ENCODE data around the gene YIPF3.
A peak's percentile ranks its signal among the peaks of the same experiment; 100 is the strongest.
"Not testable (repeated sequence)": the region's sequence is repeated elsewhere in the genome, so short reads cannot be mapped to it uniquely, and the experiment has no call there.

YIPF3 gene

DNA sequence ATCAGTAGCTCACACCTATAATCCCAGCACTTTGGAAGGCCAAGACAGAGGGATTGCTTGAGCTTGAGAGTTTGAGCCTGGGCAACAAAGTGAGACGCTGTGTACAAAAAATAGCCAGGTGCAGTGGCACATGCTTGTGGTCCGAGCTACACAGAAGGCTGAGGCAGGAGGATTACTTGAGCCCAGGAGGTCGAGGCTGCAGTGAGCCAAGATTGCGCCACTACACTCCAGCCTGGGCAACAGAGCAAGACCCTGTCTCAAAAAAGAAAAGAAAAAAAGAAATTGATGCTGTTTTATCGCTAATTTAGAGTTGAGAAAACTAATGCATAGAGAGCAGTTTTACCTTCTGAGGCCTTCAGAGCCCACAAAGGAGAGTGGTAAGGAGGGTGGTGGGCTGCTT, 18.4 kb downstream of the YIPF3 start:
- not testable (repeated sequence) for H3K9ac ChIP-seq (ENCODE audit: low read length); H3K4me3 ChIP-seq (ENCODE audit: low read depth in 1 of 2, low read length in 2 of 2); H3K9me3 ChIP-seq (ENCODE audit: low read length); H3K27me3 ChIP-seq (ENCODE audit: control insufficient read depth in 1 of 2, insufficient read depth in 2 of 2, low read length in 2 of 2); H3K27ac ChIP-seq (ENCODE audit: low read depth, low read length)
- peaks cover 58% of the 10 kb centered on the region for H3K36me3 ChIP-seq (ENCODE audit: insufficient read depth, low read length)
- peaks cover 22% of the 10 kb centered on the region for H3K4me1 ChIP-seq (ENCODE audit: insufficient read depth, low read length)

DNA sequence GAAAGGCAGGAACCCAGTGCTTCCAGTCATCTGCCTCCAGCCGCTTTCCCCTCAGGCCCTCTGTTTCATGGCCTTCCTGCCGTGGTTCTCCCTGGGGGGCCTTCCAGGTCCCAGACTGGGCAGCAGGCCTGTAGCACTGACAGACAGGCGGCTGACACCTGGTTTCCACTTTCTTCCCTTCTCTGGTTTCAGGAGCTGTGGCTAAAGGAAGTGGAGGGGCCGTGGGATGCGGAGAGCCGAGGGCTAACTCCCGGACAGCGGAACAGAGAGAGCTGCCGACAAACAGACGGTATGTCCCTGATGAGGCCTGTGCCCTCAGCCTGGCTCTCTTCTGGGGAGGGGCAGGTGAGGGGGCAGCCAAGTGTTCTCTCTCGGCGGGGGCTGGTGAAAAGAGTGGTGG, 19.0 kb downstream of the YIPF3 start:
- H3K9ac ChIP-seq (ENCODE audit: low read length), result no peak overlapping the region
- no peaks in the 10 kb centered on the region for H3K9me3 ChIP-seq (ENCODE audit: low read length)
- peaks cover 55% of the 10 kb centered on the region for H3K36me3 ChIP-seq (ENCODE audit: insufficient read depth, low read length)
- H3K27me3 ChIP-seq (ENCODE audit: control insufficient read depth in 1 of 2, insufficient read depth in 2 of 2, low read length in 2 of 2), result no peaks in the 10 kb centered on the region
- no peak overlapping the region for H3K27ac ChIP-seq (ENCODE audit: low read depth, low read length)
- H3K4me1 ChIP-seq (ENCODE audit: insufficient read depth, low read length), result peaks cover 28% of the 10 kb centered on the region
- H3K4me3 ChIP-seq (ENCODE audit: low read depth in 1 of 2, low read length in 2 of 2), result no peak overlapping the region

DNA sequence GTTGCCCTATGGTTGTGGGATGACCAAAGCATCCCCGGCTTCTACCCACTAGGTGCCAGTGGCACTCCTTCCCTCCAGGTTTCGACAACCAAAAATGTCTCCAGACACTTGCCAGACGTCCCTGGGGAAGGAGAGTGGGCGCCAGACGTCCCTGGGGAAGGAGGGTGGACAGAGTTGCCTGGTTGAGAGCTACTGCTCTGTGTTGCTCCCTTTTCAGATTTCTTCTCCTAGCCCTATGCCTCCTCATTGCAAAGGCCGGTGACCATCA, 19.7 kb downstream of the YIPF3 start:
- Histone ChIP-seq H3K9me3 (ENCODE audit: low read length) (no peaks in the 10 kb centered on the region), H3K9ac (ENCODE audit: low read length) (no peak overlapping the region), H3K36me3 (ENCODE audit: insufficient read depth, low read length) (peaks cover 48% of the 10 kb centered on the region), H3K27ac (ENCODE audit: low read depth, low read length) (no peak overlapping the region), H3K27me3 (ENCODE audit: control insufficient read depth in 1 of 2, insufficient read depth in 2 of 2, low read length in 2 of 2) (no peaks in the 10 kb centered on the region), H3K4me1 (ENCODE audit: insufficient read depth, low read length) (peaks cover 35% of the 10 kb centered on the region), H3K4me3 (ENCODE audit: low read depth in 1 of 2, low read length in 2 of 2) (no peak overlapping the region)

DNA sequence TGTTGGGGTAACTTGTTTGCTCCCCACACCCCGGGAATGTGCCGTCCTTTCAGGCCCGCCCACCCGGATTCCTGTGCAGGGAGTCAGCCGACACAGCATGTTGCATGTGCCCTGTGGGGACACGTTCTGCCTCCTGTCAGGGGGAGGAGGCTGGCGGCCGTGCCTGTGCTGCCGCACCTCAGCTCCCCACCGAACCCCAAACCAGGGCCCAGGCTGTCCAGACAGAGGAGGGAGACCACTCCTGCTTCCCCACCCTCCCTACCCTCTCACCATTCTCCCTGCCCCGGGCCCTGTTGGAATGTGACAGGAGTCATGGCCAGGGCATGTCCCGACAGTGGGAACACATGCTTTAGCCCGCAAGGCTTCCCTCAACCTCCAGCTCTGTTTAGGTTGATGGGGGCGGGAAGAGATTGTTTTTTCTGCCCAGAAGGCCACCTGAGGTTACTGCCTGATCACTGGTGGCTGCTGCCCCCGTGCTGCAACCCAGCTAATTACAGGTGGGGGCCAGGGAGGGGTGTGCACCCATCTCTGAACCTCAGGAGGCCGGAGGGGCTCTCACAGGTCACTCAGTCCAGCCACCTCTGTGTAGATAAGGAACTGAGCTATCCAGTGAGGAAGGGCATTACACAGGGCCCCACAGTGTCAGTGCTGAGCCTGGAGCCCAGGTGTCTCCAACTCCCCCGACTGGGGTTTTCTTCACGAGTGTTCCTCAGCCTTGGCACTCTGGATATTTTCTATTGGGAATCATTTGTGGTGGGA, 20.2 kb downstream of the YIPF3 start:
- Histone ChIP-seq H3K36me3 (ENCODE audit: insufficient read depth, low read length) (peaks cover 44% of the 10 kb centered on the region), H3K27me3 (ENCODE audit: control insufficient read depth in 1 of 2, insufficient read depth in 2 of 2, low read length in 2 of 2) (no peaks in the 10 kb centered on the region), H3K9ac (ENCODE audit: low read length) (no peak overlapping the region), H3K27ac (ENCODE audit: low read depth, low read length) (no peak overlapping the region), H3K4me1 (ENCODE audit: insufficient read depth, low read length) (peaks cover 39% of the 10 kb centered on the region), H3K9me3 (ENCODE audit: low read length) (no peaks in the 10 kb centered on the region), H3K4me3 (ENCODE audit: low read depth in 1 of 2, low read length in 2 of 2) (no peak overlapping the region)

DNA sequence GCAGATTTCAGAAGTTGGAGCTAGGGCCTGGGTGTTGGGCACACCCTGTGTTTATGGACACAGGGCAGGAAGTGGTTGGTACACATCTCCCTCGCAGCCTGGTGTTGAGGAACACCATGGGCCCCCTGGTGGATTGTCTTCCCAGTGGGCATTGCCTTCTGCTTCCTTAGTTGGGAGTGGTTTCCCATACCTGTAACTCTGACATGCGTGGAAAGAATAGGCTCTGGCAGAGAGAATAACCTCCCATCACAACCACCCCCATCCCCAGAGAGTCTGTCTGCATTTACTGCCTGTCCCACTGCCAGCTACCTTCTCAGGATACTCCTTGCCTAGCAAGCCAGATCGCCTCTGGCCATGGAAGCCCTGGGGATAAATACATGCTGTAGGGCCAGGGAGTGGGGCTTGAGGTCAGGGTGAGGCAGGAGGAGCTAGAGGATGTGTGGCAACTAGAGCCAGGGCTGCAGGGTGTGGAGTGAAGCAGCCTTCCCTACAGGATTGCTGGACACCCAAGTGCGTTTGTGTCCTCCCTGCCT, 21.3 kb downstream of the YIPF3 start:
- Histone ChIP-seq H3K4me3 (ENCODE audit: low read depth in 1 of 2, low read length in 2 of 2) (no peak overlapping the region), H3K27ac (ENCODE audit: low read depth, low read length) (no peak overlapping the region), H3K9me3 (ENCODE audit: low read length) (no peaks in the 10 kb centered on the region), H3K9ac (ENCODE audit: low read length) (no peak overlapping the region), H3K4me1 (ENCODE audit: insufficient read depth, low read length) (peaks cover 39% of the 10 kb centered on the region), H3K36me3 (ENCODE audit: insufficient read depth, low read length) (peaks cover 34% of the 10 kb centered on the region), H3K27me3 (ENCODE audit: control insufficient read depth in 1 of 2, insufficient read depth in 2 of 2, low read length in 2 of 2) (no peaks in the 10 kb centered on the region)

DNA sequence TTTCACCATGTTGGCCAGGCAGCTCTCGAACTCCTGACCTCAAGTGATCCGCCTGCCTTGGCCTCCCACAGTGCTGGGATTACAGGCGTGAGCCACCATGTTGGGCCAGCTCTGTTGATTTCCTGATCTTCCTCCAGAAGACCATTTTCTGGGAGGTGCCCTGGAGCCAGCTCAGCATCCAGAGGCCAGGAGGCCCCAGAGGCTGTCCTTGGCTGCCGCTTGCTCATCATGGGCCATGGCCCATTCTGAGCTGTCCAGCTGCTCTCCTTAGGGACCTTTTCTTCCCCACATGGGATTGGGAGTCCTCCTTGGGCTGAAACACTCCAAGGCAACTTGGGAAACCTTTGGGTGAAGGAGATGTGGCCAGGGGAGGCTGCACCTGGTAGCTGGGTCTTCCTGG, 22.0 kb downstream of the YIPF3 start:
- Histone ChIP-seq H3K9me3 (ENCODE audit: low read length) (no peaks in the 10 kb centered on the region), H3K27ac (ENCODE audit: low read depth, low read length) (no peak overlapping the region), H3K4me1 (ENCODE audit: insufficient read depth, low read length) (peaks cover 39% of the 10 kb centered on the region)

DNA sequence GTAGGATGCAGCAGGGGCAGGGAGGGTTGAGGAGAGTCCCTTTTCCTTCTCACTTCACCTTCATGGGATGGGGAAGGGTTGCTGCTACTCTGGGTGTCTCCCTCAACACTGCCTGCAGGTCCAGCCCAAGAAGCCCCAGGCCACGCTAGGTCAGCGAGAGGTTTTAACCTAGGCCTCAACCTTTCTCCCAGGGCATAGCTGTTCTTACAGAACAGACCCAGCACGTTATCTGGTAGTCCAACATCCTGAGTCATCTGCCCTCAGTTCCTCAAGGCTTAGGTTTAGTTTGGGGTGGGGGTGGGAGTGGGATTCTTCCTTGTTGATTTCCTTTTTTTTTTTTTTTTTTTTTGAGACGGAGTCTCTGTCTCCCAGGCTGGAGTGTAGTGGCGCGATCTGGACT, 22.4 kb downstream of the YIPF3 start:
- Histone ChIP-seq H3K27ac (ENCODE audit: low read depth, low read length) (no peak overlapping the region), H3K4me3 (ENCODE audit: low read depth in 1 of 2, low read length in 2 of 2) (no peak overlapping the region), H3K4me1 (ENCODE audit: insufficient read depth, low read length) (peaks cover 42% of the 10 kb centered on the region), H3K27me3 (ENCODE audit: control insufficient read depth in 1 of 2, insufficient read depth in 2 of 2, low read length in 2 of 2) (no peaks in the 10 kb centered on the region), H3K36me3 (ENCODE audit: insufficient read depth, low read length) (peaks cover 27% of the 10 kb centered on the region), H3K9me3 (ENCODE audit: low read length) (no peaks in the 10 kb centered on the region), H3K9ac (ENCODE audit: low read length) (no peak overlapping the region)

More for the DNA sequence above, 22.0 kb downstream of the YIPF3 start:
- Histone ChIP-seq H3K36me3 (ENCODE audit: insufficient read depth, low read length) (peaks cover 29% of the 10 kb centered on the region), H3K27me3 (ENCODE audit: control insufficient read depth in 1 of 2, insufficient read depth in 2 of 2, low read length in 2 of 2) (no peaks in the 10 kb centered on the region), H3K9ac (ENCODE audit: low read length) (no peak overlapping the region), H3K4me3 (ENCODE audit: low read depth in 1 of 2, low read length in 2 of 2) (no peak overlapping the region)

DNA sequence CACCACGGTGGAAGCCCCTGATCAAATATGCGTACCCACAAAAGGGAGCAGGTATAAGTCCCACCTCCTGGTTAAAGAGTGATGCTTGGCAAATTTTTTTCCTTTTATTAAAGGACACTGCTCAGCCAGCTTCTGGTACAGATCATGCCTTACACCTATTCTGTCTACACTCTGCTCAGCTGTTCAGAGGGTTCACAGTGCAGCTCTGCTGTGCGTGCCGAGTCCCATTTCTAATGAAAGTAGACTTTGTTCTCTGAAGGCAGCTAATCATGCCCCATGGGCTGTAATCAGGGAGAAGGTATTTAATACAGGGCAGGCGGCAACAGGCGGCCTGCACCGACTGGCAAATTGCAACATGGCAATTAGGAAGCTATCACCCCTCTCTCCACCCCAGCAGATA, 22.9 kb downstream of the YIPF3 start:
- no peak overlapping the region for H3K27ac ChIP-seq (ENCODE audit: low read depth, low read length)
- no peak overlapping the region for H3K4me3 ChIP-seq (ENCODE audit: low read depth in 1 of 2, low read length in 2 of 2)
- no peak overlapping the region for H3K9ac ChIP-seq (ENCODE audit: low read length)
- H3K9me3 ChIP-seq (ENCODE audit: low read length), result no peaks in the 10 kb centered on the region
- H3K4me1 ChIP-seq (ENCODE audit: insufficient read depth, low read length), result peaks cover 47% of the 10 kb centered on the region
- H3K27me3 ChIP-seq (ENCODE audit: control insufficient read depth in 1 of 2, insufficient read depth in 2 of 2, low read length in 2 of 2), result no peaks in the 10 kb centered on the region
- peaks cover 26% of the 10 kb centered on the region for H3K36me3 ChIP-seq (ENCODE audit: insufficient read depth, low read length)

DNA sequence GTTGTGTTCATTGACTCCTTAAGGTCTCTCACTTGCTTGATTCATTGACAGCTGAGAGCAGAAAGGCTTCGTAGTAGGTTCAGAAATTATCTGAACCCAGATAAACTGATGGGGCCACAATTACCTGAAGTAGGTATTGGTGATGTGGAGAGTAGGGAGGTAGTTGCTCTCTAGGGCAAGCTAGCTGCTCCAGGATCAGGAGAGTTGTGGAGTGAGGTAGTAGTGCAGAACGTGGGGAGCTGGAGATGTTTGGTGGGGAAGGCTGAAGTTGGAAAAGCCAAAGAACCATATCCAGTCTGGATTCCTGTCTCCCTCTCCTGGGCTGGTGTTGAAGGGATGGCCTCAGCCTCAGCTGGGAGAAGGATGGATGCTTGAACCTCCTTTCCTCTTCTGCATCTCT, 23.5 kb downstream of the YIPF3 start:
- H3K27ac ChIP-seq (ENCODE audit: low read depth, low read length), result no peak overlapping the region
- H3K27me3 ChIP-seq (ENCODE audit: control insufficient read depth in 1 of 2, insufficient read depth in 2 of 2, low read length in 2 of 2), result no peaks in the 10 kb centered on the region
- H3K4me1 ChIP-seq (ENCODE audit: insufficient read depth, low read length), result peaks cover 49% of the 10 kb centered on the region
- peak overlapping the region; percentile 13 for H3K9ac ChIP-seq (ENCODE audit: low read length)
- no peak overlapping the region for H3K4me3 ChIP-seq (ENCODE audit: low read depth in 1 of 2, low read length in 2 of 2)
- H3K9me3 ChIP-seq (ENCODE audit: low read length), result no peaks in the 10 kb centered on the region
- peaks cover 22% of the 10 kb centered on the region for H3K36me3 ChIP-seq (ENCODE audit: insufficient read depth, low read length)

DNA sequence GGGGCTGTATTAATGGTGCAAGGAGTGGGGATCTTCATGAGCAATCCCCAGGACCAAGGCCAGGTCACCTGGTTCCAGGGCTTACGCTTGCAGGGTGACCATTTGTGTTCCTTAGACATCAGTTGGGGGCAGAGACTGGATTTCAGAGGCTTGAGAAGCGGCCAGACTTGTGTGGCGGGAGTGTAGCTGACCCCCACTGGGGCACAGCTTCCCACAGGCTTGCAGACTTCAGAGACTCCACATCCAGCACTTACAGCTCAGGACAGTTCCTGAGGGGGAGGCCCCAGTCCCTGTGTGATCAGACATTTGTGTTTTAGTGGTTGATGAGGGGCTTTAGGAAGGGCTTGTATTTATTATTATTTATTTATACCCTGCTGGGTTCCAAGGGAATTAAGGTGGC, 24.1 kb downstream of the YIPF3 start:
- H3K27me3 ChIP-seq (ENCODE audit: control insufficient read depth in 1 of 2, insufficient read depth in 2 of 2, low read length in 2 of 2), result no peaks in the 10 kb centered on the region

DNA sequence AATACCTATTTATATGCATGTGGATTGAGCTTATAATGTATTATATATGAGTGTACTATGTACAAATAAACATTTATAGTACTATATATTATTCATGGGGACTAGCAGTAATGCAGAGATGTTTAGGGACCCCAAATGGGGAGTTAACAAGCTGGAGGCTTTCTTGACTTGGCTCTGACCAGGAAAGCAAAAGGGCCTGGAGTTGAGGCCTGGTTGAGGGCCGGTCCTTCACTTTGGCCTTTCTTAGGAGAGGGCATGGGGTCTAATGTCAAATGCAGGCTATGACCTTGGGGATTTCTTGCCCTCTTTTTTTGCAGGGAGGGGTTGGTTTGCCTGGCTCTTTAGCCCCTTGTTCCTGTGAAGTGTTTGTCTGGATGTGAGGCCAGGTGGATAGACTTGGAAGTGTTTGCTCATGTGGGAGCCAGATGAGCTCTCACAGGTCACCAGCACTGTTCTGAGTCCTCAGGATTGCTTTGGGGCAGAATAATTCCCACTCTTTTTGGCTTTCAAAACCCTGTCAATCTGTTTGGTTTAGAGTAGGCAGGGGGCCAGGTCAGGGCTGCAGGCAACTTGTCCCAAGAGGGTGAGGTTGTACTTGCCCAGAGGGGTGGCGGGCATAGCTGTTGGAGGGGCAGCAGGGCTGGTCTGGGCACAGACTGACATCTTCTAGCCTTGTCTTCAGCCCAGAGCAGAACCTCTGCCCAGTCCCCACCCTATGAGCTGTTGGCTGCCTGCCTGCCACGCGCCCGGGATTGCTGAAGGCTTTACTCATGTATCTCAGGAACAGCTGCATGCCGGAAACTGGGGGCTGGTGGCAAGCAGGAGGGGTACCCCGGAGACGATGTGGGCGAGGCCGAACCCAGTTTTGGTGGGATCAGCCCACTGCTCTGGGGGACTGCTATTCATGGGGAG, 24.7 kb downstream of the YIPF3 start:
- H3K4me1 ChIP-seq (ENCODE audit: insufficient read depth, low read length), result peaks cover 47% of the 10 kb centered on the region
- H3K9me3 ChIP-seq (ENCODE audit: low read length), result no peaks in the 10 kb centered on the region
- peak overlapping the region; percentile 52 for H3K27ac ChIP-seq (ENCODE audit: low read depth, low read length)
- no peaks in the 10 kb centered on the region for H3K27me3 ChIP-seq (ENCODE audit: control insufficient read depth in 1 of 2, insufficient read depth in 2 of 2, low read length in 2 of 2)
- no peak overlapping the region for H3K9ac ChIP-seq (ENCODE audit: low read length)
- no peak overlapping the region for H3K4me3 ChIP-seq (ENCODE audit: low read depth in 1 of 2, low read length in 2 of 2)
- peaks cover 15% of the 10 kb centered on the region for H3K36me3 ChIP-seq (ENCODE audit: insufficient read depth, low read length)

More for the DNA sequence above, 24.1 kb downstream of the YIPF3 start:
- Histone ChIP-seq H3K4me3 (ENCODE audit: low read depth in 1 of 2, low read length in 2 of 2) (no peak overlapping the region), H3K4me1 (ENCODE audit: insufficient read depth, low read length) (peaks cover 49% of the 10 kb centered on the region), H3K9me3 (ENCODE audit: low read length) (no peaks in the 10 kb centered on the region), H3K9ac (ENCODE audit: low read length) (no peak overlapping the region), H3K36me3 (ENCODE audit: insufficient read depth, low read length) (peaks cover 18% of the 10 kb centered on the region), H3K27ac (ENCODE audit: low read depth, low read length) (peak overlapping the region; percentile 52)

Data from muscle layer of colon (tissue), 2 donors.